OCI-LY1 (cell line): ENCODE results near the gene FIBIN.

Source experiments
- H2AFZ ChIP-seq: fragments of 200-600 bp; sonication (generic), shearing (Covaris generic); 2 replicates; pipeline ENCODE4 v1.6.0; 2014; ENCODE audit warnings: antibody characterized with exemption, mild to moderate bottlenecking, low read length
- H3F3A ChIP-seq: fragments of 200-600 bp; sonication (generic), shearing (Covaris generic); 2 replicates; pipeline ENCODE4 v1.6.0; 2014; ENCODE audit warnings: mild to moderate bottlenecking, antibody characterized with exemption, low read length, moderate library complexity; ENCODE audit not compliant: insufficient read depth
- H3K27ac ChIP-seq: fragments of 200-600 bp; sonication (generic); 2 replicates; pipeline ENCODE4 v1.5.1; 2014; ENCODE audit warnings: low read length, mixed run types, mild to moderate bottlenecking, low read depth; ENCODE audit not compliant: poor library complexity, severe bottlenecking
- H3K27me3 ChIP-seq: fragments of 200-600 bp; sonication (generic); 2 replicates; pipeline ENCODE4 v1.6.0; 2014; ENCODE audit warnings: antibody characterized with exemption, mild to moderate bottlenecking, low read length, moderate library complexity; ENCODE audit not compliant: insufficient read depth
- H3K36me3 ChIP-seq: fragments of 200-600 bp; sonication (generic); 2 replicates; pipeline ENCODE4 v1.6.1; 2014; ENCODE audit warnings: mild to moderate bottlenecking, antibody characterized with exemption, low read length, moderate library complexity, mixed read lengths; ENCODE audit not compliant: insufficient read depth
- H3K4me1 ChIP-seq: fragments of 200-600 bp; sonication (generic); 2 replicates; pipeline ENCODE4 v1.5.1; 2014; ENCODE audit warnings: mild to moderate bottlenecking, low read length, moderate library complexity; ENCODE audit not compliant: insufficient read depth, severe bottlenecking
- H3K4me2 ChIP-seq: fragments of 200-600 bp; sonication (generic), shearing (Covaris generic); 2 replicates; pipeline ENCODE4 v1.6.1; 2014; ENCODE audit warnings: low read length
- H3K4me3 ChIP-seq: fragments of 200-600 bp; sonication (generic); 2 replicates; pipeline ENCODE4 v1.5.1; 2014; ENCODE audit warnings: low read length, low read depth, mild to moderate bottlenecking, mixed read lengths; ENCODE audit not compliant: poor library complexity, severe bottlenecking
- H3K79me2 ChIP-seq: fragments of 200-600 bp; shearing (Covaris generic); 2 replicates; pipeline ENCODE4 v1.6.1; 2016; ENCODE audit warnings: mixed run types, low read length, mixed read lengths; ENCODE audit not compliant: insufficient read depth
- H3K9ac ChIP-seq: fragments of 200-600 bp; sonication (generic), shearing (Covaris generic); 2 replicates; pipeline ENCODE4 v1.6.1; 2014; ENCODE audit warnings: mild to moderate bottlenecking, low read length, mixed read lengths
- H3K9me2 ChIP-seq: fragments of 200-600 bp; sonication (generic), shearing (Covaris generic); 2 replicates; pipeline ENCODE4 v1.6.1; 2014; ENCODE audit warnings: low read depth, mild to moderate bottlenecking, low read length, mixed read lengths
- H3K9me3 ChIP-seq: fragments of 200-600 bp; shearing (Covaris generic); 2 replicates; pipeline ENCODE4 v1.6.1; 2014; ENCODE audit warnings: low read length, mixed read lengths
- H4K20me1 ChIP-seq: fragments of 200-600 bp; sonication (generic), shearing (Covaris generic); 2 replicates; pipeline ENCODE4 v1.6.0; 2016; ENCODE audit warnings: mild to moderate bottlenecking, low read length; ENCODE audit not compliant: insufficient read depth
- EZH2 ChIP-seq: fragments of 200-600 bp; sonication (generic), shearing (Covaris generic); IDR thresholded peaks from 2 replicates; pipeline ENCODE4 v1.8.0; 2017; ENCODE audit warnings: borderline replicate concordance, mixed run types, mild to moderate bottlenecking, antibody characterized with exemption, low read length, moderate library complexity, mixed read lengths
- TF ChIP-seq, protein P1 (sequence below): fragments of 200-600 bp; sonication (generic), shearing (Covaris generic); IDR thresholded peaks from 2 replicates; pipeline ENCODE4 v1.5.1; 2017; ENCODE audit warnings: mild to moderate bottlenecking, antibody characterized with exemption, low read length, moderate library complexity, mixed read lengths

The FIBIN gene

DNA sequence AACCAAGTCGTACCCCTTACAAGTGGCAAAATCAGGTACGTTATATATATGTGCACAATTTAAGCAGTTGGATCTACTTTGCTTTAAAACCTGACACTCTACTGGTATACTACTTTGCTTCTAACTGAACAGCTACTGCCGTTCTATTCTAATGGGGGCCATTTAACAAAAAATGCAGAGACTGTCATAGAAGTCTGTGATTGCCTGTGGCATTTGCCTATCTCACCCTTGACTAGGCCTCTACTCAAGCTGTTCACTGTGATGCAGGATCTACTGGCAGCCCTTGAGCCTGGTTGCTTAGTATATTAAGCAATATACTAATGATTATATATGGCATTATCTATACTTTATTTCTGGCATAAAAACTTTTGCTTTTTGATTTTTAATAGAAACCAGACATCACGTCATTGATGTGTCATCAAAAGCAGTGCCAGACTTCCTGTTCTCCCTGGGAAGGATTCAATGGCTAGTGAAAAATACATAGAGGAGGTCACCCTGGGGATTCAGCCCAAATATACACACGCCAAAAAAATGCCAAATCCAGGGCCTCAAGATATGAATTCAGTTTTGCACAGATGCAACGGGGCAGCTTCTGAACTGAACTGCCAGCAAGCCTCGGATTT lies 40.0 kb upstream of the FIBIN start:
- Histone ChIP-seq H2AFZ (0 out of 2 replicates have a peak overlapping the region, but pooled peaks have one; percentile 17), H3K27me3 (no peaks in the 10 kb centered on the region)
- no peak for TF ChIP-seq EZH2
- TF ChIP-seq, protein P1, sequence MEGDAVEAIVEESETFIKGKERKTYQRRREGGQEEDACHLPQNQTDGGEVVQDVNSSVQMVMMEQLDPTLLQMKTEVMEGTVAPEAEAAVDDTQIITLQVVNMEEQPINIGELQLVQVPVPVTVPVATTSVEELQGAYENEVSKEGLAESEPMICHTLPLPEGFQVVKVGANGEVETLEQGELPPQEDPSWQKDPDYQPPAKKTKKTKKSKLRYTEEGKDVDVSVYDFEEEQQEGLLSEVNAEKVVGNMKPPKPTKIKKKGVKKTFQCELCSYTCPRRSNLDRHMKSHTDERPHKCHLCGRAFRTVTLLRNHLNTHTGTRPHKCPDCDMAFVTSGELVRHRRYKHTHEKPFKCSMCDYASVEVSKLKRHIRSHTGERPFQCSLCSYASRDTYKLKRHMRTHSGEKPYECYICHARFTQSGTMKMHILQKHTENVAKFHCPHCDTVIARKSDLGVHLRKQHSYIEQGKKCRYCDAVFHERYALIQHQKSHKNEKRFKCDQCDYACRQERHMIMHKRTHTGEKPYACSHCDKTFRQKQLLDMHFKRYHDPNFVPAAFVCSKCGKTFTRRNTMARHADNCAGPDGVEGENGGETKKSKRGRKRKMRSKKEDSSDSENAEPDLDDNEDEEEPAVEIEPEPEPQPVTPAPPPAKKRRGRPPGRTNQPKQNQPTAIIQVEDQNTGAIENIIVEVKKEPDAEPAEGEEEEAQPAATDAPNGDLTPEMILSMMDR: no peak

DNA sequence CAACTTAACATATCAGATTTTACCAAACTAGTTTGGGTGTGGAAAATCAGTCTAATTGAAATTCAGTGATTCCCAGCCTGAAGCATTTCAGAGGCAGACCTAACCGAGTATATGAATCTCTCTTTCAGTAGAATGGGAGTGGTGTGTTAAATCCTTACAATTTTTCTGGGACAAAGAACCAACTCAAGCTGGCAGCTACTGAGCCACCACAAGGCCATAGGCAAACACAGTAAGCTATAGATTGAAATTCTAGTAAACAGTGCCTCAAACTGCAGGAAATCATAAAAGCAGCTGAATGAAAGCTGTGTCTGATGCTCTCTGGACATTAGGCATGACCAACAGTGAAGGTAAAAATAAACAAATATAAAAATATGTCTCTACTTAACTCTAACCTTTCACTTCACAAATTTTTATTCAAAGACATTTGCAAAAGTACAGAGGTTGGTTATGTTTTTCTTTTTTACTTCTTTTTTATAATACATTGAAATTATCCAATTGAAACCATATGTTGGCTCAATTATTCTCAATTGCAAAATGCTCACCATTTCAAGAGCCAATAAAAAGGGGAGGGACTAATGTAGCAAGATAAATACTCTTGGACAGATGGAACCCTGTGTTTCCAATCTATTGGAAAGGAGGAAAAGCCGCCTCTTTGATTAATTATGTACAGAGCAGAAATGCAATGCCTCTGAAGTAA lies 35.8 kb upstream of the FIBIN start:
- no peaks in the 10 kb centered on the region for H3K79me2 ChIP-seq
- no peak overlapping the region for H3K27ac ChIP-seq
- no peak overlapping the region for H3K4me2 ChIP-seq
- no peaks in the 10 kb centered on the region for H3F3A ChIP-seq
- H3K4me1 ChIP-seq: peaks cover 27% of the 10 kb centered on the region
- H3K4me3 ChIP-seq: no peak overlapping the region
- no peaks in the 10 kb centered on the region for H4K20me1 ChIP-seq
- no peaks in the 10 kb centered on the region for H3K27me3 ChIP-seq
- no peaks in the 10 kb centered on the region for H3K36me3 ChIP-seq
- H3K9me3 ChIP-seq: peaks cover 7% of the 10 kb centered on the region; the same call in 1 of the 2 replicates
- no peak overlapping the region for H2AFZ ChIP-seq
- no peak for TF ChIP-seq EZH2
- TF ChIP-seq, protein P1: no peak
- no peak overlapping the region for H3K9ac ChIP-seq
- H3K9me2 ChIP-seq: no peaks in the 10 kb centered on the region

More for the DNA sequence above, 40.0 kb upstream of the FIBIN start:
- peak overlapping the region; percentile 85 for H3K27ac ChIP-seq
- no peaks in the 10 kb centered on the region; the same call in 1 of the 2 replicates for H3K9me3 ChIP-seq
- H3K36me3 ChIP-seq: no peaks in the 10 kb centered on the region
- no peaks in the 10 kb centered on the region for H3F3A ChIP-seq
- no peaks in the 10 kb centered on the region for H3K79me2 ChIP-seq
- no peaks in the 10 kb centered on the region for H4K20me1 ChIP-seq
- H3K4me1 ChIP-seq: peaks cover 69% of the 10 kb centered on the region
- no peak overlapping the region for H3K4me3 ChIP-seq
- H3K4me2 ChIP-seq: no peak overlapping the region
- no peaks in the 10 kb centered on the region for H3K9me2 ChIP-seq
- H3K9ac ChIP-seq: no peak overlapping the region

DNA sequence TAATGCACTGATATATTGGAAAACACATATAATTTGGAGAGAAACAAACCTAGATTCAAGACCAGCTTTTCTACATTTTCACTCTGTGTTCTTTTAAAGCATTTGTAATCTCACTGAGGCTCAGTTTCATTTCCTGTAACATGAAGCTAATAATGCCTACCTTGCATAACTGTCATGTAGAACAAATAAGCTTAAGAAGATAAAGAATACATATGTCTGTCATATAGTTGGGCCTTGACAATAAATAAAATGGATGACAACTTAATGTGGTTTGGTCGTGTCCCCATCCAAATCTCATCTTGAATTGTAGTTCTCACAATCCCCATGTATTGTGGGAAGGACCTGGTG lies 35.2 kb upstream of the FIBIN start:
- Histone ChIP-seq H3K27me3 (no peaks in the 10 kb centered on the region), H2AFZ (no peak overlapping the region), H4K20me1 (no peaks in the 10 kb centered on the region), H3K4me2 (no peak overlapping the region), H3K9me2 (no peaks in the 10 kb centered on the region), H3F3A (no peaks in the 10 kb centered on the region), H3K4me1 (peaks cover 22% of the 10 kb centered on the region), H3K9me3 (peaks cover 7% of the 10 kb centered on the region; the same call in 1 of the 2 replicates), H3K9ac (no peak overlapping the region), H3K79me2 (no peaks in the 10 kb centered on the region), H3K27ac (no peak overlapping the region), H3K36me3 (no peaks in the 10 kb centered on the region), H3K4me3 (no peak overlapping the region)
- TF ChIP-seq, protein P1: no peak
- no peak for TF ChIP-seq EZH2
